ENCODE data around the gene MAD1L1.

GRCh38 chr7:1930381-1931065, 302.2 kb downstream of the MAD1L1 start:
- TF ChIP-seq CTCF (IDR thresholded peaks at IDR 0.05; ENCODE audit: low read depth, low read length, poor library complexity, severe bottlenecking) (no peak), EZH2phosphoT487 (IDR thresholded peaks at IDR 0.05; ENCODE audit: borderline replicate concordance, low read length) (no peak)
